HL-60 (cell line): ENCODE results near the gene SIVA1.

Experiments
- DNase-seq, 2 experiments: peaks; one replicate each; pipeline ENCODE4 v3.0.0-alpha.2; 2010 to 2020; ENCODE audit warnings: low read depth in 1 of 2, low spot score in 1 of 2
- H3K27ac ChIP-seq: fragments of 250-450 bp; sonication (Bioruptor Pico); replicated peaks from 2 replicates; pipeline ENCODE4 v1.5.1; 2020; ENCODE audit warnings: mild to moderate bottlenecking, moderate library complexity
- H3K27me3 ChIP-seq: fragments of 250-450 bp; sonication (Bioruptor Pico); 2 replicates; pipeline ENCODE4 v1.5.1; 2021; ENCODE audit warnings: mild to moderate bottlenecking, moderate library complexity; ENCODE audit not compliant: insufficient read depth, poor library complexity, severe bottlenecking
- H3K4me3 ChIP-seq: replicated peaks from 2 replicates; pipeline ENCODE4 v1.5.1; 2011; ENCODE audit warnings: mild to moderate bottlenecking, control low read depth, low read length; ENCODE audit not compliant: insufficient read depth
- CTCF ChIP-seq: IDR thresholded peaks from one replicate; pipeline ENCODE4 v1.5.1; 2011; ENCODE audit warnings: low read length, control low read depth, inconsistent platforms; ENCODE audit not compliant: insufficient read depth
- GABPA ChIP-seq: IDR thresholded peaks from 2 replicates; pipeline ENCODE4 v1.6.1; 2012; ENCODE audit warnings: low read depth
- POLR2AphosphoS5 ChIP-seq: IDR thresholded peaks from 2 replicates; pipeline ENCODE4 v1.6.1; 2012; ENCODE audit warnings: low read depth
- REST ChIP-seq: IDR thresholded peaks from 2 replicates; pipeline ENCODE4 v1.6.1; 2012; ENCODE audit warnings: low read depth; ENCODE audit not compliant: insufficient replicate concordance
- SPI1 ChIP-seq: IDR thresholded peaks from 2 replicates; pipeline ENCODE4 v1.6.1; 2012; ENCODE audit warnings: low read depth, mild to moderate bottlenecking, borderline replicate concordance

The SIVA1 gene

GRCh38 chr14:104735830-104736642 is 16.9 kb upstream of the SIVA1 start:
- no peak for DNase-seq
- no peaks in the 10 kb centered on the region for H3K27me3 ChIP-seq
- TF ChIP-seq POLR2AphosphoS5 (no peak), GABPA (no peak), REST (no peak), CTCF (no peak), SPI1 (no peak)
- H3K4me3 ChIP-seq, result no peak overlapping the region
- no peak overlapping the region for H3K27ac ChIP-seq

DNA sequence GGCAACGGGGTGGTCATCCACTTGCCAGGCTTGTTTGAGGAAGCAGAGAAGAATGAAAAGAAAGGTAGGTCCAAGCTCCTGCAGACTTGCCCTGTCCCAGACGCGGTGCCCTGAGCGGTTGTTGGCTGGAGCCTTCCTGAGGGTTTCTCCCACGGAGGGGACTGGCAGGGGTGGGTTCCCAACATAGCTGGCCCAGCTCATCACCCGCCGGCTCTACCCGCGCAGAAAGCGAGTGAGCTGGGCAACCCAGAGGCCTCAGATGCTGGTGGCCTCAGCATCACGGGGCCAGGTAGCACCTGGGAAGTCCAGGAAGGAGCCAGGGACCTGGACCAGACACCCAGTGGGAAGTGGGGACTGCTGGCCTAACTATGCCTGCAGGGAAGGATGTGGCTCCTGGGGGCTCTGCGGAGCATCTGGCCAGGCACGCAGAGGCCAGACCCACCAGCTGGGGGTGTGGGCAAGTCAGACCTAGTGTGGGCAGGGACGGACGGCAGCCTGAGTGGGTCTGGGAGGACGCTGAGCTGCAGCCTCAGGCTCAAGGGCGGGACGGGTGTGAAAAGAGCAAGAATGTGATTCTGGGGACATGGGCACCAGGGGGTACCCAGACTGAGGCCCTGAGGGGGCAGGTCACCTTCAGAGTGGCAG is 14.4 kb upstream of the SIVA1 start:
- no peak for DNase-seq
- TF ChIP-seq POLR2AphosphoS5, result no peak
- no peak for TF ChIP-seq CTCF
- no peak for TF ChIP-seq SPI1
- no peak for TF ChIP-seq REST
- TF ChIP-seq GABPA, result no peak
- no peaks in the 10 kb centered on the region for H3K27me3 ChIP-seq
- no peak overlapping the region for H3K27ac ChIP-seq
- no peak overlapping the region for H3K4me3 ChIP-seq

DNA sequence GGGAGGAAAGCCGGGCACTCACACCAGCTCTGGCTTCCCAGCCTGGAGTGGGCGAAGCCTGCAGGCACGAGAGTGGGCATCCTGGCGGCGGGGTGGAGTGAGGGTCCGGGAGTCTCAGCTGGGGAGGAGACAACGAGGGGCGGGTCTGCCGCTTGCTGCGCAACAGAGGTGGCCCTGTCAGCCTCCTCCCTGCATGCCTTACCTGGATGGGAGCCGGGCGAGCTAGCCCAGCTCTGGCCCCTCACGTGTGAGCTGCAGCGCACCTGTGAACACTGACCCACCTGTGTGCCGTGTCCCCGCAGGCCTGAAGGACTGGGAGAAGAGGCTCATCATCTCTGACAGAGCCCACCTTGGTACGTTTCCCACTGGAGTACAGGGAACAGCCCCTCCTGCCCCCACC is 13.9 kb upstream of the SIVA1 start:
- Histone ChIP-seq H3K4me3 (no peak overlapping the region), H3K27me3 (no peaks in the 10 kb centered on the region), H3K27ac (no peak overlapping the region)
- TF ChIP-seq REST, result no peak
- no peak for DNase-seq
